Measurements from ENCODE around the gene EIF3A. TPM values are rescaled to one million over a fixed set of nuclear protein-coding genes. Genes with fewer than 3 reads are reported as not detected.
A peak's percentile ranks its signal among the peaks of the same experiment; 100 is the strongest.

EIF3A gene
- polyA plus RNA-seq, 1 experiment: 55.7 TPM

GRCh38 chr10:119006451-119007210 is 74.0 kb downstream of the EIF3A start:
- ChIA-PET CTCF (interaction anchor here (0.6 to 1.3 kb wide), 2 partner anchors 19 to 438 kb away, joined by 3 to 6 read pairs; no protein-coding TSS in a partner anchor), POLR2A (interaction anchor here (0.5 to 1.7 kb wide), 6 partner anchors 13 to 252 kb away, joined by 3 to 9 read pairs (median 6); partner anchors contain the start of genes CACUL1 and NANOS1)
- TF ChIP-seq CTCF (IDR thresholded peaks at IDR 0.05; ENCODE audit: low read depth, low read length): peak; percentile 15; the same call in 1 of the 2 replicates

GRCh38 chr10:119005362-119006043 is 75.1 kb downstream of the EIF3A start:
- ChIA-PET CTCF (interaction anchor here (1.3 kb wide), 1 partner anchor 437 kb away, joined by 6 read pairs; no protein-coding TSS in a partner anchor), POLR2A (no interaction called here)
- no peak overlapping the region for H3K4me3 ChIP-seq (ENCODE audit: low read depth, low read length)
- no peak overlapping the region for H3K27ac ChIP-seq (ENCODE audit: low read depth, low read length)
- no peak for TF ChIP-seq CTCF (IDR thresholded peaks at IDR 0.05; ENCODE audit: low read depth, low read length)
- H3K9me3 ChIP-seq (ENCODE audit: control insufficient read depth, insufficient read depth, low read length): no peaks in the 10 kb centered on the region
- DNase-seq (ENCODE audit: low read depth, low spot score): no peak
- H3K27me3 ChIP-seq (ENCODE audit: control insufficient read depth, insufficient read depth, low read length): peaks cover 23% of the 10 kb centered on the region

More at GRCh38 chr10:119006451-119007210, 74.0 kb downstream of the EIF3A start:
- DNase-seq (ENCODE audit: low read depth, low spot score): peak; percentile 97
- no peaks in the 10 kb centered on the region for H3K9me3 ChIP-seq (ENCODE audit: control insufficient read depth, insufficient read depth, low read length)
- H3K27ac ChIP-seq (ENCODE audit: low read depth, low read length): peak overlapping the region; percentile 62
- H3K4me3 ChIP-seq (ENCODE audit: low read depth, low read length): no peak overlapping the region
- peaks cover 19% of the 10 kb centered on the region for H3K27me3 ChIP-seq (ENCODE audit: control insufficient read depth, insufficient read depth, low read length)

GRCh38 chr10:119003572-119004289 is 76.9 kb downstream of the EIF3A start:
- H3K27ac ChIP-seq (ENCODE audit: low read depth, low read length): no peak overlapping the region
- H3K27me3 ChIP-seq (ENCODE audit: control insufficient read depth, insufficient read depth, low read length): peaks cover 27% of the 10 kb centered on the region
- H3K4me3 ChIP-seq (ENCODE audit: low read depth, low read length): no peak overlapping the region
- no peaks in the 10 kb centered on the region for H3K9me3 ChIP-seq (ENCODE audit: control insufficient read depth, insufficient read depth, low read length)
- POLR2A ChIA-PET: no interaction called here
- no peak for DNase-seq (ENCODE audit: low read depth, low spot score)
- TF ChIP-seq CTCF (IDR thresholded peaks at IDR 0.05; ENCODE audit: low read depth, low read length): no peak
- CTCF ChIA-PET: no interaction called here

GRCh38 chr10:119001717-119002500 is 78.7 kb downstream of the EIF3A start:
- ChIA-PET POLR2A (interaction anchor here (0.7 kb wide), 1 partner anchor 232 kb away, joined by 4 read pairs; no protein-coding TSS in a partner anchor), CTCF (no interaction called here)
- Histone ChIP-seq H3K27ac (ENCODE audit: low read depth, low read length) (no peak overlapping the region), H3K4me3 (ENCODE audit: low read depth, low read length) (no peak overlapping the region), H3K9me3 (ENCODE audit: control insufficient read depth, insufficient read depth, low read length) (no peaks in the 10 kb centered on the region), H3K27me3 (ENCODE audit: control insufficient read depth, insufficient read depth, low read length) (peaks cover 27% of the 10 kb centered on the region)
- TF ChIP-seq CTCF (IDR thresholded peaks at IDR 0.05; ENCODE audit: low read depth, low read length): no peak
- DNase-seq (ENCODE audit: low read depth, low spot score): no peak

Data from AG04450 (cell line).